Measurements from ENCODE around the gene LHPP. TPM values are rescaled to one million over a fixed set of nuclear protein-coding genes. Genes with fewer than 3 reads are reported as not detected.

Gene LHPP
- total and polyA plus RNA-seq, 10 of the 15 experiments (the other 5 are each of a cell fraction or from before 2014, with no cell fraction given), result 0.79 to 9.8 (median 6.7) TPM

DNA sequence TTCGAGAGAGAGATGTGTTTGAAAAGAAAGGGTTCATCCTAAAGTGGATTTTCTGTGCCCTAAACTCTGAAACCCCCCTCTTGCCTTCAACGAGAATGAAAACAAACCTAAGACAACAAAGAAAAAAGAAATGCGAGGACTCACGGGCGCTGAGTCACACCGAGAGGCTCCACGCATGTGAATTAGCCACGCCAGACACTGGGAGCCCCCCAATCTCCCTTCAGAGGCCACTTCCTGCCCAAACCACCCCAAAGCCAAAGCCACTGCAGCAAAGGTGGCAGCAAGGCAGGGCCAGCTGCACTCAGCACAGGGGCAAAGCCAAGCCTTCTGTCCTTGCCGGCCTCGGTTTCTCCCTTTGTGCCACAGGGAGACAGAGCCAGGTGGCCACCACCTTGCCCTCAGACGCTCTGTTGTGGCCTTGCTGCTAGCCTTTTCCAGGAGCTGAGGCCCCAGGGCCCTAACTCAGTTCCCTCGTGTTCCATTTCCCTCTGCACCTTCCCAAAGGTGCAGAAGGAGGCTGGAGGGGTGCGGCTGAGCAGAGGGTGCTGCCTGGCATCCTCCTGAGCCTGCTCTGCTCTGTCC is 189.3 kb downstream of the LHPP start (continued):
- peak; percentile 96 to 97 for TF ChIP-seq BHLHE40 (IDR thresholded peaks at IDR 0.05; ENCODE audit: borderline replicate concordance in 1 of 2, low read depth in 2 of 2, low read length in 1 of 2)
- TF ChIP-seq IKZF2 (IDR thresholded peaks at IDR 0.05), result peak; percentile 59 to 78; a peak in 3 of 4 replicates
- TF ChIP-seq, protein P1, sequence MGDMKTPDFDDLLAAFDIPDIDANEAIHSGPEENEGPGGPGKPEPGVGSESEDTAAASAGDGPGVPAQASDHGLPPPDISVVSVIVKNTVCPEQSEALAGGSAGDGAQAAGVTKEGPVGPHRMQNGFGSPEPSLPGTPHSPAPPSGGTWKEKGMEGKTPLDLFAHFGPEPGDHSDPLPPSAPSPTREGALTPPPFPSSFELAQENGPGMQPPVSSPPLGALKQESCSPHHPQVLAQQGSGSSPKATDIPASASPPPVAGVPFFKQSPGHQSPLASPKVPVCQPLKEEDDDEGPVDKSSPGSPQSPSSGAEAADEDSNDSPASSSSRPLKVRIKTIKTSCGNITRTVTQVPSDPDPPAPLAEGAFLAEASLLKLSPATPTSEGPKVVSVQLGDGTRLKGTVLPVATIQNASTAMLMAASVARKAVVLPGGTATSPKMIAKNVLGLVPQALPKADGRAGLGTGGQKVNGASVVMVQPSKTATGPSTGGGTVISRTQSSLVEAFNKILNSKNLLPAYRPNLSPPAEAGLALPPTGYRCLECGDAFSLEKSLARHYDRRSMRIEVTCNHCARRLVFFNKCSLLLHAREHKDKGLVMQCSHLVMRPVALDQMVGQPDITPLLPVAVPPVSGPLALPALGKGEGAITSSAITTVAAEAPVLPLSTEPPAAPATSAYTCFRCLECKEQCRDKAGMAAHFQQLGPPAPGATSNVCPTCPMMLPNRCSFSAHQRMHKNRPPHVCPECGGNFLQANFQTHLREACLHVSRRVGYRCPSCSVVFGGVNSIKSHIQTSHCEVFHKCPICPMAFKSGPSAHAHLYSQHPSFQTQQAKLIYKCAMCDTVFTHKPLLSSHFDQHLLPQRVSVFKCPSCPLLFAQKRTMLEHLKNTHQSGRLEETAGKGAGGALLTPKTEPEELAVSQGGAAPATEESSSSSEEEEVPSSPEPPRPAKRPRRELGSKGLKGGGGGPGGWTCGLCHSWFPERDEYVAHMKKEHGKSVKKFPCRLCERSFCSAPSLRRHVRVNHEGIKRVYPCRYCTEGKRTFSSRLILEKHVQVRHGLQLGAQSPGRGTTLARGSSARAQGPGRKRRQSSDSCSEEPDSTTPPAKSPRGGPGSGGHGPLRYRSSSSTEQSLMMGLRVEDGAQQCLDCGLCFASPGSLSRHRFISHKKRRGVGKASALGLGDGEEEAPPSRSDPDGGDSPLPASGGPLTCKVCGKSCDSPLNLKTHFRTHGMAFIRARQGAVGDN (IDR thresholded peaks at IDR 0.05), result peak; percentile 84
- peak; percentile 38 for TF ChIP-seq MEF2B (IDR thresholded peaks at IDR 0.05; ENCODE audit: partially characterized antibody, poor library complexity, severe bottlenecking)
- peak; percentile 38; the same call in 1 of the 2 replicates for TF ChIP-seq ATF7 (IDR thresholded peaks at IDR 0.05; ENCODE audit: low read depth)
- no peak for TF ChIP-seq CBFB (IDR thresholded peaks at IDR 0.05; ENCODE audit: low read depth)
- no peak for TF ChIP-seq PAX8 (IDR thresholded peaks at IDR 0.05)
- no peak for TF ChIP-seq NR2F1 (conservative IDR thresholded peaks at IDR 0.05)
- no peak for TF ChIP-seq NFIC (IDR thresholded peaks at IDR 0.05; ENCODE audit: low read depth, low read length)
- no peak for TF ChIP-seq ZNF207 (IDR thresholded peaks at IDR 0.05; ENCODE audit: borderline replicate concordance)
- TF ChIP-seq RUNX3 (IDR thresholded peaks at IDR 0.05; ENCODE audit: low read length), result peak; percentile 72
- no peak for TF ChIP-seq ESRRA (IDR thresholded peaks at IDR 0.05; ENCODE audit: low read length)
- TF ChIP-seq SP1 (IDR thresholded peaks at IDR 0.05; ENCODE audit: low read depth, low read length), result peak; percentile 45
- no peak for TF ChIP-seq YY1 (IDR thresholded peaks at IDR 0.05; ENCODE audit: low read depth, low read length)
- TF ChIP-seq IRF4 (IDR thresholded peaks at IDR 0.05; ENCODE audit: low read depth, low read length), result peak; percentile 40; the same call in 1 of the 2 replicates
- TF ChIP-seq TCF12 (IDR thresholded peaks at IDR 0.05; ENCODE audit: low read depth, low read length), result peak; percentile 83; the same call in 1 of the 2 replicates
- TF ChIP-seq, protein P2, sequence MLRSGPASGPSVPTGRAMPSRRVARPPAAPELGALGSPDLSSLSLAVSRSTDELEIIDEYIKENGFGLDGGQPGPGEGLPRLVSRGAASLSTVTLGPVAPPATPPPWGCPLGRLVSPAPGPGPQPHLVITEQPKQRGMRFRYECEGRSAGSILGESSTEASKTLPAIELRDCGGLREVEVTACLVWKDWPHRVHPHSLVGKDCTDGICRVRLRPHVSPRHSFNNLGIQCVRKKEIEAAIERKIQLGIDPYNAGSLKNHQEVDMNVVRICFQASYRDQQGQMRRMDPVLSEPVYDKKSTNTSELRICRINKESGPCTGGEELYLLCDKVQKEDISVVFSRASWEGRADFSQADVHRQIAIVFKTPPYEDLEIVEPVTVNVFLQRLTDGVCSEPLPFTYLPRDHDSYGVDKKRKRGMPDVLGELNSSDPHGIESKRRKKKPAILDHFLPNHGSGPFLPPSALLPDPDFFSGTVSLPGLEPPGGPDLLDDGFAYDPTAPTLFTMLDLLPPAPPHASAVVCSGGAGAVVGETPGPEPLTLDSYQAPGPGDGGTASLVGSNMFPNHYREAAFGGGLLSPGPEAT (IDR thresholded peaks at IDR 0.05; ENCODE audit: low read depth), result peak; percentile 53
- TF ChIP-seq CHD1 (IDR thresholded peaks at IDR 0.05; ENCODE audit: low read depth, low read length), result no peak
- TF ChIP-seq BACH1 (IDR thresholded peaks at IDR 0.05; ENCODE audit: borderline replicate concordance), result peak; percentile 67
- no peak for TF ChIP-seq MYC (IDR thresholded peaks at IDR 0.05; ENCODE audit: insufficient read depth, insufficient read length, insufficient replicate concordance, low read length, severe bottlenecking)
- 0 out of 2 replicates have a peak, but pooled peaks have one; percentile 18 for TF ChIP-seq SIN3A (IDR thresholded peaks at IDR 0.05; ENCODE audit: low read depth, low read length)
- TF ChIP-seq NFYA (IDR thresholded peaks at IDR 0.05; ENCODE audit: borderline replicate concordance, low read depth, low read length), result no peak
- no peak for TF ChIP-seq HCFC1 (IDR thresholded peaks at IDR 0.05; ENCODE audit: low read length)
- no peak for TF ChIP-seq STAT1 (conservative IDR thresholded peaks at IDR 0.05)
- 0 out of 2 replicates have a peak, but pooled peaks have one; percentile 3 for TF ChIP-seq SMC3 (IDR thresholded peaks at IDR 0.05; ENCODE audit: borderline replicate concordance, low read length)
- TF ChIP-seq POLR2AphosphoS5 (IDR thresholded peaks at IDR 0.05; ENCODE audit: low read length), result no peak
- no peak for TF ChIP-seq SUPT20H (IDR thresholded peaks at IDR 0.05; ENCODE audit: borderline replicate concordance, control insufficient read depth, low read depth, low read length)
- peak; percentile 78; the same call in 1 of the 2 replicates for TF ChIP-seq PAX5 (IDR thresholded peaks at IDR 0.05; ENCODE audit: borderline replicate concordance, low read depth, low read length)
- no peak for TF ChIP-seq SUZ12 (IDR thresholded peaks at IDR 0.05; ENCODE audit: unreplicated experiment)
